B cell (primary cell): Measurements from ENCODE around the gene POFUT1.

ENCODE experiments used
- CTCF ChIP-seq: fragments of 200-600 bp; IDR thresholded peaks from one replicate; pipeline ENCODE4 v1.8.0; 2022; ENCODE audit warnings: antibody characterized with exemption, mild to moderate bottlenecking
- EZH2 ChIP-seq: IDR thresholded peaks from 2 replicates; pipeline ENCODE4 v1.6.1; 2012; ENCODE audit warnings: borderline replicate concordance, low read depth, mild to moderate bottlenecking, moderate library complexity, low read length; ENCODE audit not compliant: insufficient read depth, poor library complexity, severe bottlenecking

GRCh38 chr20:32208499-32209154 is 947 bp downstream of the POFUT1 start:
- TF ChIP-seq CTCF: no peak
- TF ChIP-seq EZH2: no peak
